ENCODE results near the gene PCDHGA4. TPM values are rescaled to one million over a fixed set of nuclear protein-coding genes. Genes with fewer than 3 reads are reported as not detected.

Gene PCDHGA4
- total RNA-seq, 3 donors from 2014 or later = 0.90 to 4.6 (median 1.2) TPM

- H3K4me1 ChIP-seq (ENCODE audit: low read depth) = no peaks in the 10 kb centered on the region
- H3K4me3 ChIP-seq = no peak overlapping the region
- TF ChIP-seq, protein P1, sequence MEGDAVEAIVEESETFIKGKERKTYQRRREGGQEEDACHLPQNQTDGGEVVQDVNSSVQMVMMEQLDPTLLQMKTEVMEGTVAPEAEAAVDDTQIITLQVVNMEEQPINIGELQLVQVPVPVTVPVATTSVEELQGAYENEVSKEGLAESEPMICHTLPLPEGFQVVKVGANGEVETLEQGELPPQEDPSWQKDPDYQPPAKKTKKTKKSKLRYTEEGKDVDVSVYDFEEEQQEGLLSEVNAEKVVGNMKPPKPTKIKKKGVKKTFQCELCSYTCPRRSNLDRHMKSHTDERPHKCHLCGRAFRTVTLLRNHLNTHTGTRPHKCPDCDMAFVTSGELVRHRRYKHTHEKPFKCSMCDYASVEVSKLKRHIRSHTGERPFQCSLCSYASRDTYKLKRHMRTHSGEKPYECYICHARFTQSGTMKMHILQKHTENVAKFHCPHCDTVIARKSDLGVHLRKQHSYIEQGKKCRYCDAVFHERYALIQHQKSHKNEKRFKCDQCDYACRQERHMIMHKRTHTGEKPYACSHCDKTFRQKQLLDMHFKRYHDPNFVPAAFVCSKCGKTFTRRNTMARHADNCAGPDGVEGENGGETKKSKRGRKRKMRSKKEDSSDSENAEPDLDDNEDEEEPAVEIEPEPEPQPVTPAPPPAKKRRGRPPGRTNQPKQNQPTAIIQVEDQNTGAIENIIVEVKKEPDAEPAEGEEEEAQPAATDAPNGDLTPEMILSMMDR (IDR thresholded peaks at IDR 0.05) = no peak
- H3K9me3 ChIP-seq = peaks cover 47% of the 10 kb centered on the region
- intact Hi-C loops (cut with DNase I, micrococcal nuclease) = no loop called here
- no peaks in the 10 kb centered on the region for H3K36me3 ChIP-seq (ENCODE audit: low read depth)
- ATAC-seq (no peak), DNase-seq (no peak)
Observed at GRCh38 chr5:141356950-141357349, 2.1 kb downstream of the PCDHGA4 start.

GRCh38 chr5:141359790-141360426 lies 5.1 kb downstream of the PCDHGA4 start, which contains the start of gene PCDHGB2:
Gene PCDHGB2 (plus strand): TSS chr5:141359994. CDS start chr5:141360136, 142 bp downstream.
- no peaks in the 10 kb centered on the region for H3K4me1 ChIP-seq (ENCODE audit: low read depth)
- H3K9me3 ChIP-seq = peaks cover 56% of the 10 kb centered on the region
- no peaks in the 10 kb centered on the region for H3K36me3 ChIP-seq (ENCODE audit: low read depth)
- DNase-seq (no peak), ATAC-seq (peak; percentile 33)
- intact Hi-C loops (cut with DNase I, micrococcal nuclease) = no loop called here
- no peak within 1 kb of the TSS for H3K4me3 ChIP-seq
- TF ChIP-seq, protein P1 (IDR thresholded peaks at IDR 0.05) = no peak

DNA sequence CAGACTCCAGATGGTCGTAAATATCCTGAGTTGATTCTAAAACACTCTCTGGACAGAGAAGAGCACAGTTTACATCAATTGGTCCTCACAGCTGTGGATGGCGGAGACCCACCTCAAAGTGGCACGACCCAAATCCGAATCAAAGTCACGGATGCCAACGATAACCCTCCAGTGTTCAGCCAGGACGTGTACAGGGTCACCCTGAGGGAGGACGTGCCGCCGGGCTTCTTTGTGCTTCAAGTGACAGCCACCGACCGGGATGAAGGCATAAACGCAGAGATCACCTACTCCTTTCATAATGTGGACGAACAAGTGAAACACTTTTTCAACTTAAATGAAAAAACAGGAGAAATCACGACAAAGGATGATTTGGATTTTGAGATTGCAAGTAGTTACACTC lies 5.9 kb downstream of the PCDHGA4 start:
- DNase-seq = no peak
- no peak for ATAC-seq
- intact Hi-C loops (cut with DNase I, micrococcal nuclease) = no loop called here
- H3K9me3 ChIP-seq = peaks cover 56% of the 10 kb centered on the region
- no peak overlapping the region for H3K4me3 ChIP-seq
- TF ChIP-seq, protein P1 (IDR thresholded peaks at IDR 0.05) = no peak
- H3K36me3 ChIP-seq (ENCODE audit: low read depth) = no peaks in the 10 kb centered on the region
- H3K4me1 ChIP-seq (ENCODE audit: low read depth) = no peaks in the 10 kb centered on the region

GRCh38 chr5:141362719-141363118 lies 7.9 kb downstream of the PCDHGA4 start:
- ATAC-seq = no peak
- DNase-seq = no peak
- TF ChIP-seq, protein P1 (IDR thresholded peaks at IDR 0.05) = no peak
- H3K9me3 ChIP-seq = peaks cover 68% of the 10 kb centered on the region
- intact Hi-C loops (cut with DNase I, micrococcal nuclease) = no loop called here
- no peaks in the 10 kb centered on the region for H3K36me3 ChIP-seq (ENCODE audit: low read depth)
- no peak overlapping the region for H3K4me3 ChIP-seq
- H3K4me1 ChIP-seq (ENCODE audit: low read depth) = no peaks in the 10 kb centered on the region

GRCh38 chr5:141363952-141364660 lies 9.3 kb downstream of the PCDHGA4 start, which contains the start of gene PCDHGA5:
Gene PCDHGA5 (plus strand): TSS chr5:141364162. CDS start chr5:141364331, 169 bp downstream.
- DNase-seq (no peak), ATAC-seq (no peak)
- intact Hi-C loops (cut with DNase I, micrococcal nuclease) = no loop called here
- H3K9me3 ChIP-seq = peaks cover 72% of the 10 kb centered on the region
- H3K4me1 ChIP-seq (ENCODE audit: low read depth) = no peaks in the 10 kb centered on the region
- TF ChIP-seq, protein P1 (IDR thresholded peaks at IDR 0.05) = no peak
- no peaks in the 10 kb centered on the region for H3K36me3 ChIP-seq (ENCODE audit: low read depth)
- no peak within 1 kb of the TSS for H3K4me3 ChIP-seq
